OCI-LY7 (cell line): ENCODE measurements around the gene GALNT17.

Experiments
- CTCF ChIP-seq: fragments of 200-600 bp; sonication (generic); conservative IDR thresholded peaks from 2 replicates; pipeline ENCODE4 v1.5.1; 2014; ENCODE audit warnings: mild to moderate bottlenecking, antibody characterized with exemption, low read length, moderate library complexity, mixed read lengths
- EZH2phosphoT487 ChIP-seq: fragments of 200-600 bp; sonication (generic); IDR thresholded peaks from 2 replicates; pipeline ENCODE4 v1.6.1; 2018; ENCODE audit warnings: low read depth, borderline replicate concordance, mild to moderate bottlenecking, mixed run types, antibody characterized with exemption, low read length, moderate library complexity, mixed read lengths

- no peak for TF ChIP-seq CTCF
- no peak for TF ChIP-seq EZH2phosphoT487
Measured at GRCh38 chr7:71140264-71140663, 8.3 kb downstream of the GALNT17 start.
